ENCODE results near the gene DGKQ. TPM values are rescaled to one million over a fixed set of nuclear protein-coding genes. Genes with fewer than 3 reads are reported as not detected.

The DGKQ gene, protein sequence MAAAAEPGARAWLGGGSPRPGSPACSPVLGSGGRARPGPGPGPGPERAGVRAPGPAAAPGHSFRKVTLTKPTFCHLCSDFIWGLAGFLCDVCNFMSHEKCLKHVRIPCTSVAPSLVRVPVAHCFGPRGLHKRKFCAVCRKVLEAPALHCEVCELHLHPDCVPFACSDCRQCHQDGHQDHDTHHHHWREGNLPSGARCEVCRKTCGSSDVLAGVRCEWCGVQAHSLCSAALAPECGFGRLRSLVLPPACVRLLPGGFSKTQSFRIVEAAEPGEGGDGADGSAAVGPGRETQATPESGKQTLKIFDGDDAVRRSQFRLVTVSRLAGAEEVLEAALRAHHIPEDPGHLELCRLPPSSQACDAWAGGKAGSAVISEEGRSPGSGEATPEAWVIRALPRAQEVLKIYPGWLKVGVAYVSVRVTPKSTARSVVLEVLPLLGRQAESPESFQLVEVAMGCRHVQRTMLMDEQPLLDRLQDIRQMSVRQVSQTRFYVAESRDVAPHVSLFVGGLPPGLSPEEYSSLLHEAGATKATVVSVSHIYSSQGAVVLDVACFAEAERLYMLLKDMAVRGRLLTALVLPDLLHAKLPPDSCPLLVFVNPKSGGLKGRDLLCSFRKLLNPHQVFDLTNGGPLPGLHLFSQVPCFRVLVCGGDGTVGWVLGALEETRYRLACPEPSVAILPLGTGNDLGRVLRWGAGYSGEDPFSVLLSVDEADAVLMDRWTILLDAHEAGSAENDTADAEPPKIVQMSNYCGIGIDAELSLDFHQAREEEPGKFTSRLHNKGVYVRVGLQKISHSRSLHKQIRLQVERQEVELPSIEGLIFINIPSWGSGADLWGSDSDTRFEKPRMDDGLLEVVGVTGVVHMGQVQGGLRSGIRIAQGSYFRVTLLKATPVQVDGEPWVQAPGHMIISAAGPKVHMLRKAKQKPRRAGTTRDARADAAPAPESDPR
- 10 to 100 TPM; 11.2 to 21.5 (median 14.8) TPM for total RNA-seq

GRCh38 chr4:973431-974397, at the start of gene DGKQ:
DGKQ (minus strand) TSS chr4:973569; CDS start chr4:973482, 87 bp downstream.
- DNase-seq (peak; percentile 89), ATAC-seq (peak; percentile 91 to 94)
- H3K27me3 Mint-ChIP-seq (ENCODE audit: low read depth) = no peaks in the 10 kb centered on the region
- no peaks in the 10 kb centered on the region for H3K36me3 Mint-ChIP-seq (ENCODE audit: insufficient read depth)
- peak within 1 kb of the TSS; percentile 59 for H3K4me3 Mint-ChIP-seq
- no peaks in the 10 kb centered on the region for H3K9me3 Mint-ChIP-seq
- peaks cover 11% of the 10 kb centered on the region for H3K4me1 Mint-ChIP-seq (ENCODE audit: low read depth)

GRCh38 chr4:1022739-1023066, 49.3 kb upstream of the DGKQ start:
- Mint-ChIP-seq H3K4me3 (no peak overlapping the region), H3K36me3 (ENCODE audit: insufficient read depth) (peaks cover 2% of the 10 kb centered on the region), H3K4me1 (ENCODE audit: low read depth) (peaks cover 9% of the 10 kb centered on the region), H3K9me3 (no peaks in the 10 kb centered on the region), H3K27me3 (ENCODE audit: low read depth) (no peaks in the 10 kb centered on the region)
- no peak for ATAC-seq
- DNase-seq = no peak

DNA sequence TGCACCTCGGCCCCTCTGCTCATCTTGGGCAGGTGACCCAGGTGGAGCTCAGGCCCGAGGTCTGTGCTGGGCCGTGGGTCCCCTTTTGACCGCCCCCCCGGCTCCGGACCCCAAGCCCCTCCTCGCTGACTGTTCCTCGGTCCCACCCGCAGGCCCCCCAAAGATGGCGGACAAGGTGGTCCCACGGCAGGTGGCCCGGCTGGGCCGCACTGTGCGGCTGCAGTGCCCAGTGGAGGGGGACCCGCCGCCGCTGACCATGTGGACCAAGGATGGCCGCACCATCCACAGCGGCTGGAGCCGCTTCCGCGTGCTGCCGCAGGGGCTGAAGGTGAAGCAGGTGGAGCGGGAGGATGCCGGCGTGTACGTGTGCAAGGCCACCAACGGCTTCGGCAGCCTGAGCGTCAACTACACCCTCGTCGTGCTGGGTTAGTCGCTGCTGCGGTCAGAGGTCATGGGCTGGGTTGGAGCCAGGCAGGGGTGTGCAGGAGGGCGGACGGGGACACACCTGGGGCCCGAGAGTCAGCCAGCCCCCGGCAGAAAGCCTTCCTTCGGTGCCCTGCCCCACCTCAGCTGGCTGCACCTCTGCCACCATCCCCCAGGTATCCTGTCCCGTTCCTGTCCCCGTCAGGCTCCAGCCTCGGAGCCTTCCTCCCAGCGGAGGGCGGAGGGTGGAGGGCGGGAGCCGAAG, 48.8 kb upstream of the DGKQ start:
- Mint-ChIP-seq H3K4me3 (no peak overlapping the region), H3K36me3 (ENCODE audit: insufficient read depth) (peaks cover 2% of the 10 kb centered on the region), H3K27me3 (ENCODE audit: low read depth) (no peaks in the 10 kb centered on the region), H3K4me1 (ENCODE audit: low read depth) (peaks cover 9% of the 10 kb centered on the region), H3K9me3 (no peaks in the 10 kb centered on the region)
- ATAC-seq = no peak
- DNase-seq = no peak

GRCh38 chr4:1021386-1022050, 48.1 kb upstream of the DGKQ start:
- Mint-ChIP-seq H3K9me3 (no peaks in the 10 kb centered on the region), H3K36me3 (ENCODE audit: insufficient read depth) (peaks cover 2% of the 10 kb centered on the region), H3K27me3 (ENCODE audit: low read depth) (no peaks in the 10 kb centered on the region), H3K4me1 (ENCODE audit: low read depth) (peaks cover 9% of the 10 kb centered on the region), H3K4me3 (no peak overlapping the region)
- DNase-seq = no peak
- no peak for ATAC-seq

DNA sequence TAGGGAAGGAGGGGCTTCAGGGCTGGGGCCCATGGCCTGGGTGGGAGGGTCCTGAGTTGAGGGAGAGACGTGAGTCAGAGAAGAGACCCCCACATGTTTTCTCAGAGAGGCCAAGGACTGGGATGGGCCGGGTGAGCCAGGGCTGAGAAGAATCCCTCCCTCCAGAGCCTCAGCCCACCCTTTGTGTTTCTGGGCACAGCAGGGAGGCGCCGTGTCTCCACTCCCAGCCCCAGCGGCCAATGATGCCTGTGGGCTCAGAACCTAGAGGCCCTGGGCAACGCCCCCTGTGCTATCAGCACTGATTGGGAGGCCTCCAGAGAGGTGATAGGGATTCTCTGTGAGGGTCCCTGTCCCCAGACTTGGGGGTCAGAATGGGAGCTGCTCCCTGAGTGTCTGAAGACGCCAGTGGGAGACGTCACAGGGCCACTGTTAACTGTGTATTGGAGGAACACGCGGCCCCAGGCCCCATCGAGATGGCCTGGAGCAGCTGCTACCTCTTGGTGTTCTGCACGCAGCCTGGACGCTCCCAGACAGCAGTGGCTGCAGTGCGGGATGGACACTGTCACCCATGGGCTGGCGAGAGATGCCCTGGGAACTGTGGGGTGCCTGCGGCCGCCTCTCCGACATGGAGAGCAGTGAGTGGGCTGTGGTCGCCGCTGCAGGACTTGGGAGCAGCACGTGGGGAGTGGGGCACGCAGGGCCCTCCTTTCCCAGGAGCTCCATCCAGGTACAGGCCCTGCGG, 46.5 kb upstream of the DGKQ start:
- Mint-ChIP-seq H3K4me1 (ENCODE audit: low read depth) (peaks cover 4% of the 10 kb centered on the region), H3K4me3 (no peak overlapping the region), H3K9me3 (no peaks in the 10 kb centered on the region), H3K36me3 (ENCODE audit: insufficient read depth) (no peaks in the 10 kb centered on the region), H3K27me3 (ENCODE audit: low read depth) (no peaks in the 10 kb centered on the region)
- DNase-seq = no peak
- ATAC-seq = no peak

DNA sequence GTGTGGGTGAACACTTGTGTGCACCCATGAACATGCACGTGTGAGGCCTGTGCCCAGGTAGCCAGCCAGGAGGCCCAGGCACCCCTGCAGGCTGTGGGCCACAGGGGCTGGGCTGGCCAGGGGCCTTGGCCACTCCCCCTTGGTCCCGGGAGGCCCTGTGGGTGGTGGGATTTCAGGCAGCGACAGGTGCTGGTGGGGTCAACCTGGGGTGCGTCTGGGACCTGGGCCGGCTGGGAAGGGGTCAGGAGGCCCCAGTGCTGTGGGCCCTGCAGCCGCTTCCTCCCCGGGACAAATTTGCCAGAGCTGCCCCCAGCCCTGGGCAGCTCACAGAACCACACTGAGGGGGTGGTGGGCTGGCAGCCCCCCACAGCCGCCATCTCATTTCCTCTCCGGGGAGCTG, 46.0 kb upstream of the DGKQ start:
- Mint-ChIP-seq H3K36me3 (ENCODE audit: insufficient read depth) (no peaks in the 10 kb centered on the region), H3K9me3 (no peaks in the 10 kb centered on the region), H3K4me1 (ENCODE audit: low read depth) (peaks cover 4% of the 10 kb centered on the region), H3K27me3 (ENCODE audit: low read depth) (no peaks in the 10 kb centered on the region), H3K4me3 (no peak overlapping the region)
- DNase-seq (no peak), ATAC-seq (no peak)

DNA sequence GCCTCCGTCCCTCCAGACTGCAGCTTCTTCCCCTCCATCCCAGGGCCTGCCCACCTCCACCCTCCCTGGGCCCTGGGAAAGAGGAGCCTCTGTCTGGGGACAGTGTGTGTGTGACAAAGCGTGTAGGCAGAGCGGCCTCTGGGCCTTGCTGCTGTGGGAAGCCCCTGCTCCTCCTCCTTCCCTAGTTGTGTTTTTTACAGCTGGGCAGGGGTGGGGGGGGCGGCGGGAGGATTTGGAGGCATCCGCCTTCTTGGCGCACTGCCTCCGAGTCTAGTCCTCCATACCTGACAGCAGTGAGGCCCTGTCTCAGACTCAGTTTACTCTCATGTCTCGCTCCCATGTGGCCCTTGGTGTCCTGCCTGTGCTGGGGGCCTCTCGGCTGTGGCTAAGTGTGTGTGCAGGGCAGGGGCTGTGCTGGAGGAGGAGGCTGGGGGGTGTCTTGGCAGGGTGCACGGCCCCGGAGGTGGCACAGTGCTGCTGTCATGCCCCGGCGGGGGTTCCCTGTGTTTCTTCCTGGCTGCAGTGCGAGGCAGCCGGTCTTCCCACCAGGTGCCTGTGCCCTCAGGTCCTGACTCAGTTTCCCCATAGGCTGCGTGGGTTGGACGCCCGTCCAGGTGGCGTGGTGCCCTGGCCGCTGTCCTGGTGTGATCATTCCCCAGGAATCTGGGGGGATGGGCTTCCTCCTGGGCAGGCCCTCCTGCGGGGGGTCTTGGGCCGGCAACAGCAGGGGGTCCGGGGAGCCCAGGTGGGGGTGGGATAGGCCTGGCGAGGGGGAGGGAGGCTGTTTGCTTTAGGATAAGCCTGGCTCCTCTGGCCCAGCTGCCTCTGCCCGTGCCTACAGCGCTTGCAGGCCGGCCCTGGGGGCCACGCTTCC, 45.0 kb upstream of the DGKQ start:
- Mint-ChIP-seq H3K4me3 (no peak overlapping the region), H3K36me3 (ENCODE audit: insufficient read depth) (peaks cover 3% of the 10 kb centered on the region), H3K27me3 (ENCODE audit: low read depth) (no peaks in the 10 kb centered on the region), H3K4me1 (ENCODE audit: low read depth) (peaks cover 4% of the 10 kb centered on the region), H3K9me3 (no peaks in the 10 kb centered on the region)
- DNase-seq (no peak), ATAC-seq (no peak)

DNA sequence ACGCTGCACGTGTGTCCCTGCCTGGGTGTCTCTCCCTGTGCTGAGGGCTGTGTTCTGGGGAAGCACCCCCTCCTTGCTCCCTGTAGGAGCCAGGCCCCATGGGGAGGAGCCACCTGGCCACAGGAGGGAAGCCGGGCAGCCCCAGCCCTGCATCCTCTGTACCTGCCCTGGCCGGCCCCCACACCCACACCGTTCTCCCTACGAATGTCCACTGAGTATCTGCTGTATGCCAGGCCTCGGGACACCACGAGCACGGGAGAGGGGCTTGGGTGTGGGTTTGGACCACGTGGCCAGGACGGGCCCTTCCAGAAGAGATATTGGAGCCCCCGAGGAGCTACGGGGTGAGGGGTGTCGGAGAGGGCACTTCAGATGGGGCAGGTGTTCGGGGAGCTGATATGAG, 44.3 kb upstream of the DGKQ start:
- ATAC-seq = no peak
- Mint-ChIP-seq H3K9me3 (no peaks in the 10 kb centered on the region), H3K4me1 (ENCODE audit: low read depth) (peaks cover 4% of the 10 kb centered on the region), H3K4me3 (no peak overlapping the region), H3K27me3 (ENCODE audit: low read depth) (no peaks in the 10 kb centered on the region), H3K36me3 (ENCODE audit: insufficient read depth) (peaks cover 3% of the 10 kb centered on the region)
- DNase-seq = no peak

DNA sequence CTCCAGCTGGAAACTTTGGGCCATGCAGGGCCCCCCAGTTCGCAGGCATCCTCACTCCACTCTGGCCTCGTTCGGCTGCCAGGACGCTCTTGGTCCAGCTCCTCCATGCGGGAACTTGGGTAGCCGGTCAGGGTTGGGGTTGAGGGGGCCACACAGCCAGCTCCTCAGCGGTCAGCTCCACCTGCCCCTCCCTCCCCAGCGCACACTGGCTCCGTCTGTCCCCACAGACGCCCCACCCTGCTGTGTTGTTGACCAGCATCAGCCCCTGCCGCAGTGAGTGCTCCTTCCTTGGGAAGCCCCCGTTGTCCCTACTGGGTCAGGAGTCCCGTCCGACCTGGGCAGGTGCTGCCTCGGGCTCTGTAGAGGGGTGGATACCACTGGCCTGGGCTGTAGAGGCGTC, 43.8 kb upstream of the DGKQ start:
- no peak for ATAC-seq
- no peak overlapping the region for H3K4me3 Mint-ChIP-seq
- no peaks in the 10 kb centered on the region for H3K27me3 Mint-ChIP-seq (ENCODE audit: low read depth)

DNA sequence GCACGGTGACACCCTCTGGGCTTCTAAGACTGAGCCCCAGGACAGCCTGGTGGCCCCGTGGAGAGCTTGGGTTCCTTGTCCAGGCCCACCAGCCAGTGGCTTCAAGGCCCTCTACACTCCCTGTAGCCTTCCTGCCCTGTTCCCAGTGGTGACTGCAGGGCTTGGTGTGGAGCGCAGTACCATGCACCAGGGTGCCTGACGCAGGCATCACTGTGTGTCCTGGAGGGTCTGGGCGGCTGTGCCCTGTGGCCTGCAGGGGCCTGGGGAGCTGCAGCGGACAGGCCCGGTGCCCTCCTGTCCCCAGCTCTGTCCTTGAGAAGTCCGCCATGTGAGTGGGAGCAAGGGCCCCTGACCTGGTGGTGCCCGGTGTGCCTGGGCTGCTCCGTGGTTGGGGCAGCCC, 42.4 kb upstream of the DGKQ start:
- Mint-ChIP-seq H3K4me1 (ENCODE audit: low read depth) (peaks cover 4% of the 10 kb centered on the region), H3K36me3 (ENCODE audit: insufficient read depth) (peaks cover 3% of the 10 kb centered on the region)
- no peak for DNase-seq

More for the DNA sequence above, 43.8 kb upstream of the DGKQ start:
- Mint-ChIP-seq H3K36me3 (ENCODE audit: insufficient read depth) (peaks cover 3% of the 10 kb centered on the region), H3K9me3 (no peaks in the 10 kb centered on the region), H3K4me1 (ENCODE audit: low read depth) (peaks cover 4% of the 10 kb centered on the region)
- no peak for DNase-seq

GRCh38 chr4:1015179-1015578, 41.8 kb upstream of the DGKQ start:
- DNase-seq (no peak), ATAC-seq (no peak)
- peaks cover 3% of the 10 kb centered on the region for H3K36me3 Mint-ChIP-seq (ENCODE audit: insufficient read depth)
- no peaks in the 10 kb centered on the region for H3K9me3 Mint-ChIP-seq
- H3K4me3 Mint-ChIP-seq = no peak overlapping the region
- peaks cover 8% of the 10 kb centered on the region for H3K4me1 Mint-ChIP-seq (ENCODE audit: low read depth)
- no peaks in the 10 kb centered on the region for H3K27me3 Mint-ChIP-seq (ENCODE audit: low read depth)

More for the DNA sequence above, 42.4 kb upstream of the DGKQ start:
- Mint-ChIP-seq H3K4me3 (no peak overlapping the region), H3K9me3 (no peaks in the 10 kb centered on the region), H3K27me3 (ENCODE audit: low read depth) (no peaks in the 10 kb centered on the region)
- ATAC-seq = no peak
